Brain microvascular endothelial cell (primary cell): ENCODE measurements around the gene SEPTIN5.

Source experiments
- DNase-seq: peaks from one replicate; pipeline ENCODE4 v3.0.0-alpha.2; 2020
- H3K27ac ChIP-seq: fragments of 250-450 bp; sonication (Bioruptor Pico); 2 replicates; pipeline ENCODE4 v1.5.1; 2020; ENCODE audit warnings: mild to moderate bottlenecking, moderate library complexity
- H3K27me3 ChIP-seq: fragments of 250-450 bp; sonication (Bioruptor Pico); replicated peaks from 2 replicates; pipeline ENCODE4 v1.5.1; 2020; ENCODE audit warnings: mild to moderate bottlenecking
- H3K36me3 ChIP-seq: fragments of 250-450 bp; sonication (Bioruptor Pico); replicated peaks from 2 replicates; pipeline ENCODE4 v1.5.1; 2020; ENCODE audit warnings: mild to moderate bottlenecking
- H3K4me3 ChIP-seq: 2 replicates; pipeline ENCODE4 v1.5.1; 2011; ENCODE audit warnings: low read depth, mild to moderate bottlenecking, control low read depth, low read length, moderate library complexity
- in situ Hi-C: cut with HindIII; loops from 2 replicates; pipeline ENCODE4 v1.10.0; 2017; ENCODE audit warnings: low sequenced_read_pairs, low pct_ligation_motif_present
- TF ChIP-seq, protein P1 (sequence below): IDR thresholded peaks from 2 replicates; pipeline ENCODE4 v1.5.1; 2011; ENCODE audit warnings: low read depth, mild to moderate bottlenecking, moderate library complexity, low read length, control low read depth, inconsistent platforms; ENCODE audit errors: missing control alignments

Gene SEPTIN5

DNA sequence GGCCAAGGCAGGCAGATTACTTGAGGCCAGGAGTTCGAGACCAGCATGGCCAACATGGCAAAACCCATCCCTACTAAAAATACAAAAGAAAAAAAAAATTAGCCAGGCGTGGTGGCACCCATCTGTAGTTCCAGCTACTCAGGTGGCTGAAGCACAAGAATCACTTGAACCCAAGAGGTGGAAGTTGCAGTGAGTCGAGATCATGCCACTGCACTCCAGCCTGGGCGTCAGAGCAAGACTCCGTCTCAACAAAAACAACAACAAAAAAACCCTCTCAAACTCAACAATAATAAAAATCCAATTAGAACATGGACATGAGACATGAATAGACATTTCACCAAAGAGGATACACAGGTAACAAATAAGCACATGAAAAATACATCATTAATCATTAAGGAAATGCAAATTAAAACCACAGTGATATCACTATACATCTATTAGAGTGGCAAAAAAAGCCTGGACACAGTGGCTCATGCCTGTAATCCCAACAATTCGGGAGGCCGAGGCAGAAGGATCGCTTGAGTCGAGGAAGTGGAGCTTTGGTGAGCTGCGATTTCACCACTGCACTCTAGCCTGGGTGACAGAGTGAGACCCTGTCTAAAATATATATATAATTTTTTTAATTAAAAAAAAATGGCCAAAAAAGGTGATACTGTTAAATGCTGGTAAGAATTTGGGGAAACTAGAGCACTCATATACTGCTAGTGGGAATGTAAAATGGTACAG lies 12.7 kb upstream of the SEPTIN5 start:
- H3K4me3 ChIP-seq = no peak overlapping the region
- H3K36me3 ChIP-seq = no peaks in the 10 kb centered on the region
- H3K27me3 ChIP-seq = no peaks in the 10 kb centered on the region
- no peak for DNase-seq
- in situ Hi-C loops = no loop called here
- TF ChIP-seq, protein P1, sequence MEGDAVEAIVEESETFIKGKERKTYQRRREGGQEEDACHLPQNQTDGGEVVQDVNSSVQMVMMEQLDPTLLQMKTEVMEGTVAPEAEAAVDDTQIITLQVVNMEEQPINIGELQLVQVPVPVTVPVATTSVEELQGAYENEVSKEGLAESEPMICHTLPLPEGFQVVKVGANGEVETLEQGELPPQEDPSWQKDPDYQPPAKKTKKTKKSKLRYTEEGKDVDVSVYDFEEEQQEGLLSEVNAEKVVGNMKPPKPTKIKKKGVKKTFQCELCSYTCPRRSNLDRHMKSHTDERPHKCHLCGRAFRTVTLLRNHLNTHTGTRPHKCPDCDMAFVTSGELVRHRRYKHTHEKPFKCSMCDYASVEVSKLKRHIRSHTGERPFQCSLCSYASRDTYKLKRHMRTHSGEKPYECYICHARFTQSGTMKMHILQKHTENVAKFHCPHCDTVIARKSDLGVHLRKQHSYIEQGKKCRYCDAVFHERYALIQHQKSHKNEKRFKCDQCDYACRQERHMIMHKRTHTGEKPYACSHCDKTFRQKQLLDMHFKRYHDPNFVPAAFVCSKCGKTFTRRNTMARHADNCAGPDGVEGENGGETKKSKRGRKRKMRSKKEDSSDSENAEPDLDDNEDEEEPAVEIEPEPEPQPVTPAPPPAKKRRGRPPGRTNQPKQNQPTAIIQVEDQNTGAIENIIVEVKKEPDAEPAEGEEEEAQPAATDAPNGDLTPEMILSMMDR = no peak
- no peak overlapping the region for H3K27ac ChIP-seq

DNA sequence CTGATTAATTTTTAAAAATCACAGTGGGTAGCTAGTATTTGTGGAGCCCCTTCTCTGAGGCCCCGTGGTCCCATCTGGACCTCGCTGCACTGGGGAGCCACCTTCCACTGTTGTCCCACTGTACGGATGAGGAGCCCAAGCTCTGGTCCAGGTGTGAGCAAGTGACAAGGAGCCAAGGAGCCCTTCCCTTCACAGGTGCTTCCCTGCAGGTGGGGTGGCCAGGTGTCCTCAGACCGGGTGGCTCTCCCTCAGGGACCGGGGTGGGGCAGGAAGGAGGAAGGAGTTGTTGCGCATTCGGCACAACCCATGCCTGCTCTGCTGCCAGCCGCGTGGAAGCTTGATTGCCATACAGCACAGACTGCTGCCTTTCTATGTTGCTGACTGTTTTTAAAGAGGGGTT lies 10.4 kb upstream of the SEPTIN5 start:
- Histone ChIP-seq H3K27me3 (peaks cover under 1% of the 10 kb centered on the region), H3K27ac (no peak overlapping the region), H3K36me3 (no peaks in the 10 kb centered on the region), H3K4me3 (no peak overlapping the region)
- TF ChIP-seq, protein P1 = no peak
- no peak for DNase-seq
- in situ Hi-C loops = no loop called here

DNA sequence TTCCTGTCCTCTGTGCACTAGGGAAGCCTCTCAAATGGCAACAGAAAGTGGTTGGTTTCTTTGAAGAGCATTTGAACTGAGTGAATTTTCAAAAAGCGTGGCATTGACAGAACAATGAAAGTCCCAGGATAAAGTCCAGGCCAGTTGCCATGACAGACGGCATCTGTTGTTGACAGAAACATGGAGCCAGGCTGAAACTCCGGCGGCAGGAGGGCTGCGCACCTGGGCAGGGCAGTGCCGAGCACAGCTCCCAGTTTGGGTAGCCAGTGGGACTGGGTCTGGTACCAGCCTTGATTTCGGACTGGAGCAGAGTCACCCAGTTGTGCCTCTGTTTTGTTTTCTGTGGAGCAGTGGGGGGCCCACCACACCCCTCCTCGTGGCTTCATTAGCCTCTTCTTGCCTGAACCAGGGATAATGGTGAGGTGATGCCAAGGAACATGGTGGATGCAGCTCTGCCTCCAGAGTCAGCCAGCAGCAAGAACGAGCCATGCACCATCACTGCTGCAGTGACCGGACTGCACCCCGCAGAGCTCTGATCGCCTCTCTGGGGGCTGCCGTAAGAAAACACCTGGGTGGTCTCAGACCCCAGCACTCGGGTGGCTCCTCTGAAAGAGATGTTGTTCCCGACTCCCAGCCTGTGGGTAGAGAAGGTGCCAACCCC lies 9.8 kb upstream of the SEPTIN5 start:
- no peaks in the 10 kb centered on the region for H3K36me3 ChIP-seq
- H3K4me3 ChIP-seq = no peak overlapping the region
- in situ Hi-C loops = no loop called here
- H3K27ac ChIP-seq = no peak overlapping the region
- TF ChIP-seq, protein P1 = no peak
- DNase-seq = no peak
- peaks cover 2% of the 10 kb centered on the region for H3K27me3 ChIP-seq

DNA sequence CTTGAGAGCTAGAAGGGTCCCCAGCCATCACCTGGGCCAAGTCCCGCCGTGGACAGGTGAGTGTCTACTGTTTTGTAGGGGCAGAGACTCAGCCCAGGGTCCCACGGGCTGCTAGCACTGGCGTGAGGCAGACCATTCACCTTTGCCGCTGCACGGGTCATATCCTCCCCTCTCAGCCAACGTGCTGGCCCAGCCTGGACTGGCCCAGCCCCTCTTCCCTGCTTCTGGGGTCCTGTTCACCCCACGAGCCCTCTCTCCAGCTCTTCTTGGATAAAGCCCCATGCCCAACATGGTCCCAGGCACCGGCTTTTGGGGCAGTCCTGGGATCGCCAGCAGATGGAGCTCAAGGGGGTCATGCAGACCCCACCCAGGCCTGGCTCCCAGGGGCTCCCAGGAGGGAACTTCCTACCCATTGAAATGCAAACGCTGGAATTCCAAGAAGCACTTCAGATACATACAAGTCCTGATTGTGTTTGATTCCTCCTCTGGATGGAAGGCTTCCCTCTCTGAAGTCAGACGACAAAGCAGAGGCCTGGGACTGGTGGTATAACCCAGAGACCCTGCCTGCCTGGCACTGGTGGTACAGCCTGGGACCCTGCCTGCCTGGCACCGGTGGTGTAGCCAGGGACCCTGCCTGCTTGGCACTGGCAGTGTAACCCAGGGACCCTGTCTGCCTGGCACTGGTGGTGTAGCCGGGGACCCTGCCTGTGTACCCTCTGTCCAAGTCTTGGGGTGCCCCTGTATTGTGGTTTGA lies 8.9 kb upstream of the SEPTIN5 start:
- Histone ChIP-seq H3K27ac (no peak overlapping the region), H3K4me3 (no peak overlapping the region), H3K27me3 (peaks cover 2% of the 10 kb centered on the region), H3K36me3 (no peaks in the 10 kb centered on the region)
- in situ Hi-C loops = no loop called here
- TF ChIP-seq, protein P1 = peak; percentile 31
- no peak for DNase-seq

DNA sequence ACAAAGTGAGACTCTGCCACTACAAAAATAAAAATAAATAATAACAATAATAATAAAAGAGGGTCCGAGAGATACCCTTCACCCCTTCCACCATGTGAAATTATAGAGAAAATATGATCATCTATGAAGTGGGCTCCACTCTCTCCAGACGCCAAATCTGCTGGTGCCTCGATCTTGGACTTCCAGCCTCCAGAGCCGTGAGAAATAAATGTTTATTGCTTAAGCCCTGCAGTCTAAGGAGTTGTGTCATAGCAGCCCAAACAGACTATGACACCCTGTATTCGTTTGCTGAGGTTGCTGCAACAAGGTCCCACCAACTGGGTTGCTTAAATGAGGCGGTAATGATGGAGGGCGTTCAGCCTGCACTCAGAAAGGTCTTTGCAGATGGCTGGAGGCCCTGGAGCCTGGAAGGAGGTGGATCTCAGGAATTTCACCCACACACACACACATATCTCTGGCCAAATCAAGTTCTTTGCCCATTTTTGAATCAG lies 7.6 kb upstream of the SEPTIN5 start:
- no peak for DNase-seq
- Histone ChIP-seq H3K4me3 (no peak overlapping the region), H3K27me3 (peaks cover 2% of the 10 kb centered on the region), H3K27ac (no peak overlapping the region), H3K36me3 (no peaks in the 10 kb centered on the region)
- TF ChIP-seq, protein P1 = no peak
- in situ Hi-C loops = no loop called here
